ENCODE measurements around the gene OPA1.
A peak's percentile ranks its signal among the peaks of the same experiment; 100 is the strongest.

The OPA1 gene

DNA sequence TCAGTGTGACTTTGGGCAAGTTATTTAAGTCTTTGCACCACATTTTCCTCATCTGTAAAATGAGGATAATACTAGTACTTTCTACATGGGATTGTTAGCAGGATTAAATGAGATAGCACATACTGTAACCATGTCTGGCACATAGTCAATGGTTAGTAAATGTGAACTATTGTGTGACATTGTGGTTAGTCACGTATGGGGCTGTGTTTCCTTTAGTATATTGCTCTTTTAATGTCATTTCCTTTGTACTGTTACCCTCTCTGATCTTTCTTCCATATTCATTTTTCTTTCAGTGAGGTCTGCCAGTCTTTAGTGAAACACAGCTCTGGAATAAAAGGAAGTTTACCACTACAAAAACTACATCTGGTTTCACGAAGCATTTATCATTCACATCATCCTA is 21.4 kb downstream of the OPA1 start:
- H3F3A ChIP-seq (ENCODE audit: low read depth), result no peaks in the 10 kb centered on the region
- peaks cover 3% of the 10 kb centered on the region for H4K20me1 ChIP-seq (ENCODE audit: insufficient read depth, low read length, poor library complexity, severe bottlenecking)
- peaks cover 13% of the 10 kb centered on the region for H3K4me1 ChIP-seq (ENCODE audit: insufficient read depth, low read length, poor library complexity, severe bottlenecking)
- H2AFZ ChIP-seq (ENCODE audit: low read length), result no peak overlapping the region
- no peak overlapping the region for H3K9ac ChIP-seq (ENCODE audit: low read depth, low read length, poor library complexity, severe bottlenecking)
- H3K36me3 ChIP-seq (ENCODE audit: insufficient read depth, low read length), result peaks cover 54% of the 10 kb centered on the region
- peak overlapping the region; percentile 28 for H3K4me2 ChIP-seq (ENCODE audit: low read depth, low read length, poor library complexity, severe bottlenecking)
- H3K27me3 ChIP-seq (ENCODE audit: insufficient read depth, low read length, poor library complexity, severe bottlenecking), result no peaks in the 10 kb centered on the region
- TF ChIP-seq, protein P1, sequence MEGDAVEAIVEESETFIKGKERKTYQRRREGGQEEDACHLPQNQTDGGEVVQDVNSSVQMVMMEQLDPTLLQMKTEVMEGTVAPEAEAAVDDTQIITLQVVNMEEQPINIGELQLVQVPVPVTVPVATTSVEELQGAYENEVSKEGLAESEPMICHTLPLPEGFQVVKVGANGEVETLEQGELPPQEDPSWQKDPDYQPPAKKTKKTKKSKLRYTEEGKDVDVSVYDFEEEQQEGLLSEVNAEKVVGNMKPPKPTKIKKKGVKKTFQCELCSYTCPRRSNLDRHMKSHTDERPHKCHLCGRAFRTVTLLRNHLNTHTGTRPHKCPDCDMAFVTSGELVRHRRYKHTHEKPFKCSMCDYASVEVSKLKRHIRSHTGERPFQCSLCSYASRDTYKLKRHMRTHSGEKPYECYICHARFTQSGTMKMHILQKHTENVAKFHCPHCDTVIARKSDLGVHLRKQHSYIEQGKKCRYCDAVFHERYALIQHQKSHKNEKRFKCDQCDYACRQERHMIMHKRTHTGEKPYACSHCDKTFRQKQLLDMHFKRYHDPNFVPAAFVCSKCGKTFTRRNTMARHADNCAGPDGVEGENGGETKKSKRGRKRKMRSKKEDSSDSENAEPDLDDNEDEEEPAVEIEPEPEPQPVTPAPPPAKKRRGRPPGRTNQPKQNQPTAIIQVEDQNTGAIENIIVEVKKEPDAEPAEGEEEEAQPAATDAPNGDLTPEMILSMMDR (conservative IDR thresholded peaks at IDR 0.05; ENCODE audit: low read length), result no peak
- no peak for TF ChIP-seq EZH2phosphoT487 (IDR thresholded peaks at IDR 0.05; ENCODE audit: borderline replicate concordance)
- H3K4me3 ChIP-seq (ENCODE audit: low read length, poor library complexity, severe bottlenecking), result no peak overlapping the region
- no peaks in the 10 kb centered on the region for H3K9me2 ChIP-seq (replicated peaks; ENCODE audit: low read depth, low read length)
- peaks cover 11% of the 10 kb centered on the region; the same call in 1 of the 2 replicates for H3K9me3 ChIP-seq (ENCODE audit: insufficient read depth, low read depth, low read length)
- peaks cover 50% of the 10 kb centered on the region for H3K79me2 ChIP-seq (ENCODE audit: insufficient read depth, low read length)

DNA sequence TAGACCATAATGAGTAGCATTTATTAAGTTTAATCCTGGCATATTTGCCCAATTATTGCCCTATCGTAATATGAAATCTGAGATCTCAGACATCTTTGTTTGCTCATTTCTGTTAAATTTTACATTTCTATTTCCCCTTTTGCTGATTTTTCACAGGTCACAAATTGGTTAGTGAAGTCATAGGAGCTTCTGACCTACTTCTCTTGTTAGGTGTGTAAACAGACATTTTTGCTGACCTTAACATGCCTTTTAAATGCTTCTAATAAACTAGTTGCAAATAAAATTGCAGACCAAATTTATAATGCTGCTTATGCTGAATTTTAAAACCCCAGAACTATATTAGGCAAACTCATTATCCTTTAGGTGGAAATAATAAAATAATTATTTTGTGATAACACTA is 24.6 kb downstream of the OPA1 start:
- Histone ChIP-seq H3K4me2 (ENCODE audit: low read depth, low read length, poor library complexity, severe bottlenecking) (no peak overlapping the region), H3K4me1 (ENCODE audit: insufficient read depth, low read length, poor library complexity, severe bottlenecking) (peaks cover 13% of the 10 kb centered on the region), H3F3A (ENCODE audit: low read depth) (no peaks in the 10 kb centered on the region), H3K9ac (ENCODE audit: low read depth, low read length, poor library complexity, severe bottlenecking) (no peak overlapping the region), H2AFZ (ENCODE audit: low read length) (no peak overlapping the region), H3K27me3 (ENCODE audit: insufficient read depth, low read length, poor library complexity, severe bottlenecking) (no peaks in the 10 kb centered on the region), H3K9me2 (replicated peaks; ENCODE audit: low read depth, low read length) (no peaks in the 10 kb centered on the region), H3K4me3 (ENCODE audit: low read length, poor library complexity, severe bottlenecking) (no peak overlapping the region), H4K20me1 (ENCODE audit: insufficient read depth, low read length, poor library complexity, severe bottlenecking) (peaks cover 9% of the 10 kb centered on the region), H3K79me2 (ENCODE audit: insufficient read depth, low read length) (peaks cover 31% of the 10 kb centered on the region), H3K36me3 (ENCODE audit: insufficient read depth, low read length) (peaks cover 69% of the 10 kb centered on the region), H3K9me3 (ENCODE audit: insufficient read depth, low read depth, low read length) (peaks cover 7% of the 10 kb centered on the region; the same call in 1 of the 2 replicates)
- TF ChIP-seq, protein P1 (conservative IDR thresholded peaks at IDR 0.05; ENCODE audit: low read length), result no peak
- no peak for TF ChIP-seq EZH2phosphoT487 (IDR thresholded peaks at IDR 0.05; ENCODE audit: borderline replicate concordance)

DNA sequence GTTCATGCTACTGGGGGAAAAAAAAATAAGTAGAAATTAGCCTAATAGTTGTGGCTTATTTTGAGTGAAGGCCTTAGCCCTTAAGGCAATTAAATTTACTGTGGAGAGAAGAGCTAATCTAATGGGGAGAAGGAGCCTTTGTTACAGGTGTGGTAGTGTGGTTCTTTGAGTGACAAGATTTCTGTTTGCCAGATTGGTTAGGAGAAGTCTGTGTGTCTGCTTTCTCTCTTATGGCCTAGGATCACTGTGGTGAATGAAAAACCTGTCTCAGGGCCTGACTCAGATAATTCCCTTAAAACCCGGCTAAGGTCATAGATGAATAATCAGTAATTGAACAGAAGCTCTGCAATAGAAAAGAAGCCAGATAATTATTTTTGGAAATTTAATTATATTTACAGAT is 27.0 kb downstream of the OPA1 start:
- no peak overlapping the region for H2AFZ ChIP-seq (ENCODE audit: low read length)
- H3K79me2 ChIP-seq (ENCODE audit: insufficient read depth, low read length), result peaks cover 8% of the 10 kb centered on the region
- H4K20me1 ChIP-seq (ENCODE audit: insufficient read depth, low read length, poor library complexity, severe bottlenecking), result peaks cover 16% of the 10 kb centered on the region
- H3K36me3 ChIP-seq (ENCODE audit: insufficient read depth, low read length), result peaks cover 68% of the 10 kb centered on the region
- TF ChIP-seq, protein P1 (conservative IDR thresholded peaks at IDR 0.05; ENCODE audit: low read length), result no peak
- no peak overlapping the region for H3K9ac ChIP-seq (ENCODE audit: low read depth, low read length, poor library complexity, severe bottlenecking)
- H3K4me3 ChIP-seq (ENCODE audit: low read length, poor library complexity, severe bottlenecking), result no peak overlapping the region
- H3K9me3 ChIP-seq (ENCODE audit: insufficient read depth, low read depth, low read length), result no peaks in the 10 kb centered on the region
- H3F3A ChIP-seq (ENCODE audit: low read depth), result no peaks in the 10 kb centered on the region
- H3K27me3 ChIP-seq (ENCODE audit: insufficient read depth, low read length, poor library complexity, severe bottlenecking), result no peaks in the 10 kb centered on the region
- H3K4me1 ChIP-seq (ENCODE audit: insufficient read depth, low read length, poor library complexity, severe bottlenecking), result peaks cover 1% of the 10 kb centered on the region
- H3K4me2 ChIP-seq (ENCODE audit: low read depth, low read length, poor library complexity, severe bottlenecking), result no peak overlapping the region
- H3K9me2 ChIP-seq (replicated peaks; ENCODE audit: low read depth, low read length), result no peaks in the 10 kb centered on the region
